DOHH2 (cell line): ENCODE results near the gene ADAMTSL1.

Experiments used
- CTCF ChIP-seq: fragments of 200-600 bp; sonication (generic); IDR thresholded peaks from one replicate; pipeline ENCODE4 v1.5.1; 2014; ENCODE audit warnings: antibody characterized with exemption, mild to moderate bottlenecking, low read depth, low read length; ENCODE audit not compliant: poor library complexity, severe bottlenecking
- EZH2phosphoT487 ChIP-seq: fragments of 200-600 bp; sonication (generic); IDR thresholded peaks from 2 replicates; pipeline ENCODE4 v1.6.1; 2017; ENCODE audit warnings: borderline replicate concordance, mild to moderate bottlenecking, antibody characterized with exemption, low read length, moderate library complexity, mixed read lengths

GRCh38 chr9:18684593-18685317 is 210.8 kb downstream of the ADAMTSL1 start:
- TF ChIP-seq CTCF (no peak), EZH2phosphoT487 (no peak)
